Measurements from ENCODE around the gene BMP4.

DNA sequence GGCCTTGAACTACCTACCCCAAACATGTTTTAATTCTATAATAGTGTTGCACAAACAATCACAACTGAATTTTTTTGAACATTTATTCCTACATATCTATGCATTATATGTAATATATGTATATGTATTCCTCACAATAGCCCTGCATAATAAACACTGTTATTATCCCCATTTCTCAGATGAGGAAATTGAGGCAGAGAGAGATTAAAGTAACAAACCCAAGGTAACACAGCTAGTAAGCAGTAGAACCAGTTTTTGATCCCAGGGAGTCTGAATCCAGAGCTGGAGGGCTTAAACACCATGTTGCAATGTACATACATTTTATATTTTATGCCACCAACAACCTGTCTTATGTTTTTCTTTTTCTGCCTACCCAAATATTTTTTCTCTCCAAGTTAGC lies 26.5 kb upstream of the BMP4 start:
- TF ChIP-seq EZH2phosphoT487 (IDR thresholded peaks at IDR 0.05; ENCODE audit: borderline replicate concordance, low read length) = no peak
- TF ChIP-seq, protein P1, sequence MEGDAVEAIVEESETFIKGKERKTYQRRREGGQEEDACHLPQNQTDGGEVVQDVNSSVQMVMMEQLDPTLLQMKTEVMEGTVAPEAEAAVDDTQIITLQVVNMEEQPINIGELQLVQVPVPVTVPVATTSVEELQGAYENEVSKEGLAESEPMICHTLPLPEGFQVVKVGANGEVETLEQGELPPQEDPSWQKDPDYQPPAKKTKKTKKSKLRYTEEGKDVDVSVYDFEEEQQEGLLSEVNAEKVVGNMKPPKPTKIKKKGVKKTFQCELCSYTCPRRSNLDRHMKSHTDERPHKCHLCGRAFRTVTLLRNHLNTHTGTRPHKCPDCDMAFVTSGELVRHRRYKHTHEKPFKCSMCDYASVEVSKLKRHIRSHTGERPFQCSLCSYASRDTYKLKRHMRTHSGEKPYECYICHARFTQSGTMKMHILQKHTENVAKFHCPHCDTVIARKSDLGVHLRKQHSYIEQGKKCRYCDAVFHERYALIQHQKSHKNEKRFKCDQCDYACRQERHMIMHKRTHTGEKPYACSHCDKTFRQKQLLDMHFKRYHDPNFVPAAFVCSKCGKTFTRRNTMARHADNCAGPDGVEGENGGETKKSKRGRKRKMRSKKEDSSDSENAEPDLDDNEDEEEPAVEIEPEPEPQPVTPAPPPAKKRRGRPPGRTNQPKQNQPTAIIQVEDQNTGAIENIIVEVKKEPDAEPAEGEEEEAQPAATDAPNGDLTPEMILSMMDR (IDR thresholded peaks at IDR 0.05; ENCODE audit: low read depth, low read length, poor library complexity, severe bottlenecking) = no peak

Data from DOHH2 (cell line).